ENCODE results near the gene TEX9. TPM values are rescaled to one million over a fixed set of nuclear protein-coding genes. Genes with fewer than 3 reads are reported as not detected.

The TEX9 gene
- total RNA-seq, 1 experiment from 2014 or later: 8.4 TPM

GRCh38 chr15:56445746-56446145 is 80.5 kb downstream of the TEX9 start:
- DNase-seq: no peak
- no peaks in the 10 kb centered on the region for H3K4me1 Mint-ChIP-seq
- Histone ChIP-seq H2BK15ac (ENCODE audit: low read depth, low read length) (no peak overlapping the region), H3K4ac (ENCODE audit: low read depth, low read length) (no peak overlapping the region), H3K23ac (ENCODE audit: insufficient read length, low read depth, low read length) (no peak overlapping the region), H3K9ac (ENCODE audit: extremely low read depth, insufficient read length, low read length) (no peak overlapping the region), H3K79me2 (ENCODE audit: insufficient read depth, low read length) (no peaks in the 10 kb centered on the region), H4K5ac (ENCODE audit: insufficient read length, low read depth, low read length) (no peak overlapping the region), H3K79me1 (ENCODE audit: insufficient read depth, low read depth, low read length, poor library complexity, severe bottlenecking) (no peaks in the 10 kb centered on the region), H3K14ac (ENCODE audit: insufficient read depth, low read length) (no peak overlapping the region), H4K8ac (replicated peaks; ENCODE audit: insufficient read length, low read depth, low read length) (no peak overlapping the region), H4K20me1 (ENCODE audit: control insufficient read depth, insufficient read depth, insufficient read length) (no peaks in the 10 kb centered on the region), H2BK120ac (ENCODE audit: low read depth, low read length, poor library complexity, severe bottlenecking) (no peak overlapping the region), H3T11ph (ENCODE audit: low read length) (no peak overlapping the region), H2BK20ac (ENCODE audit: low read depth, low read length, poor library complexity, severe bottlenecking) (no peak overlapping the region), H2AFZ (ENCODE audit: low read length) (no peak overlapping the region), H2BK5ac (ENCODE audit: insufficient read length, low read length) (no peak overlapping the region), H3K27ac (ENCODE audit: insufficient read length, low read depth, low read length) (no peak overlapping the region), H3K27me3 (ENCODE audit: insufficient read depth, low read length) (no peaks in the 10 kb centered on the region), H3K4me1 (ENCODE audit: insufficient read depth, low read length) (no peaks in the 10 kb centered on the region), H3K23me2 (ENCODE audit: insufficient read length, low read depth, low read length, poor library complexity, severe bottlenecking) (no peaks in the 10 kb centered on the region), H3K56ac (ENCODE audit: insufficient read length, low read depth, low read length) (no peak overlapping the region), H2BK12ac (ENCODE audit: insufficient read length, low read depth, low read length) (no peak overlapping the region), H3K9me3 (ENCODE audit: control insufficient read depth, low read depth, low read length) (no peaks in the 10 kb centered on the region), H3K18ac (ENCODE audit: insufficient read length, low read depth, low read length) (no peak overlapping the region), H4K91ac (ENCODE audit: insufficient read length, low read depth, low read length) (no peak overlapping the region), H2AK5ac (ENCODE audit: insufficient read length, low read length) (no peak overlapping the region), H3K4me2 (ENCODE audit: insufficient read depth, insufficient read length, low read length) (no peak overlapping the region)
- no peaks in the 10 kb centered on the region for H3K27me3 Mint-ChIP-seq (ENCODE audit: low read depth)
- peaks cover 0 to 4% of the 10 kb centered on the region in 2 experiments; a peak in 3 of 5 replicates for H3K9me3 Mint-ChIP-seq
- H3K27ac Mint-ChIP-seq: no peak overlapping the region
- no peak overlapping the region for H3K4me3 Mint-ChIP-seq
- WGBS (ENCODE audit: extremely low coverage, insufficient read length, low lambda C conversion rate): no CpG with 5 or more reads among the region's 5 CpGs
- peaks cover 0 to 22% (median 18%) of the 10 kb centered on the region in 3 experiments; a peak in 6 of 7 replicates for H3K36me3 Mint-ChIP-seq (ENCODE audit: insufficient read depth in 1 of 3, low read depth in 3 of 3)
- TF ChIP-seq CTCF (conservative IDR thresholded peaks at IDR 0.05): no peak
